HTR-8/SVneo (cell line): ENCODE measurements around the gene PLSCR2.
"Not testable (repeated sequence)": the region's sequence is repeated elsewhere in the genome, so short reads cannot be mapped to it uniquely, and the experiment has no call there.

Source experiments
- DNase-seq: peaks from one replicate; pipeline ENCODE4 v3.0.0; 2011; ENCODE audit warnings: low spot score, mixed read lengths; ENCODE audit not compliant: insufficient read length
- FAIRE-seq: peaks from 2 replicates; lab custom pipeline; 2011; peaks lifted over from hg19 to GRCh38; lab: Jason Lieb, UNC

Gene PLSCR2

DNA sequence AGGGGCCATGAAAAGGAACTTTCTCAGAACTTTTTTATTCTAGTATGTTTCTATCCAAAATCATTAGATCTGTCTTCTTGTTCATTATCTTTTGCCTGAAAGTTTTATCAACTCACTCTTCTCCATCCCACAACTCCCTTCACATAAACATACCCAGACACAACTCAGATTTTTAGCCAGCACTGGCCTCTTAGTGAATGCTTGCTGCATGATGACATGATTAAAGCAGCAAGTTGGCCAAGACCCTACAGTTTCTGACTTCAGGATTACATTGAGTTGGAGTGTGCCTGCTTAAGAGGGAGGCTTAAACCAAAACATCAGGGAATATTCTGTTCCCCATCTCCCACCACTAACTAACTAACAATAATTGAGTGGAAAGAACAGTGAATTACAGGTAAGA, 38.1 kb downstream of the PLSCR2 start:
- FAIRE-seq: no peak
- DNase-seq: no peak

DNA sequence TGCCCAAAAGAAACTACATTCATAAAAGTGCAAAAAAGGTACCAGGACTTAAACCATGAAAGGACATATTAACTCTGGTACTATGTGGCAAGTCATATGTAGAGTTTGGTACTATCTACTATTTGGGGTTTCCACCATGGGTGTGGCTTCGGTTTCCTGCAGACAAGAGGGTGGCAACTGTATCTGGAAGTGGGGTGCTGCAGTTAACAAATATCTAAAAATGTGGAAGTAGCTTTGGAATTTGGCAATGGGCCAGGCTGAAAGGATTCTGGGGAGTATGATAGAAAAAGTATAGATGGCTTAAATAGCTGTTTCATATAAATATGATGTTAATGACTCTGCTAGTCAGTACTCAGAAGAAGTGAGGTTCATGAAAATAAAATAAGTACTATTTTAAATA, 44.0 kb downstream of the PLSCR2 start:
- FAIRE-seq (no peak), DNase-seq (no peak)

DNA sequence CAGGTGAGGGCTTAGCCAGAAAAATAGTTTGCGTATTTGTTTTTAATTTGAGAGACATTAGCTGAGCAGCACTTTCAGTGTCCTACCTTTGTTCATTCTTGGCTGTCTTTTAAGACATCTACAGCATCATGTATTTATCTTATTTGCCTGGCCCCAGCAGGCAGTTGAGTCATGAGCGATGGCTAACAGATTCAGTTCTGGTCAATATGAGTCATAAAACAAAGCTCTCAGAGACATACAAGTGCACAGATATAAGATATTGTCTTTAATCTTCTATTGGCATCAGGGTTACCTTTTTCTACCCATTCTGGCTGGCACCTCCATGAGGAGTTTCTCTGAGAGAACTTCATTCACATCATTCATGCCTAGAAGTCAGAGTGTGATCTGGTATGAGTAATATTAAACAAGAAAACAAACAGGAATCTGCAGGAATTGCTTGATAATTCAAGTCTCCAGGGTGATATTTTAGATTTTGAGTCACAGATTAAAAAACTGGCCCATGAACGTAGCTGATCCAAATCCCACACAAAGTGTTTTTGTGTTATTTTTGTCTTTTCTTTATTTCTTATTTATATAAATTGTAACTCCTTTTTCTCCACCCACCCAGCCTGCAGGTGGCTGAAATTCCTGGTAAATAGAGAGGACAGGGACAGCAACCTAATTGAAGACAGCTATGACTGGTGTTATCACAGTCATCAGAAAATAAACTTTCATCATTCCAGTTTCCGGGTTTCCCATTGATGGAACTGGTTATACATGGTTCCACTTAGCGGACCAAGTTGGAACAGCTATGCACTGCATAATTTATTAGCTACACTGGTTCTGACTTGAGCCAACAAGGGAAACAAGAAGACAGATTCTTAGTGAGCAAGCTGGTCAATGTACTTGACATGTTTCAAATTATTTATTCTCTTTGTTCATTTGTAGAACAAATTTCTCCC, 47.3 kb downstream of the PLSCR2 start:
- DNase-seq: no peak
- FAIRE-seq: no peak

DNA sequence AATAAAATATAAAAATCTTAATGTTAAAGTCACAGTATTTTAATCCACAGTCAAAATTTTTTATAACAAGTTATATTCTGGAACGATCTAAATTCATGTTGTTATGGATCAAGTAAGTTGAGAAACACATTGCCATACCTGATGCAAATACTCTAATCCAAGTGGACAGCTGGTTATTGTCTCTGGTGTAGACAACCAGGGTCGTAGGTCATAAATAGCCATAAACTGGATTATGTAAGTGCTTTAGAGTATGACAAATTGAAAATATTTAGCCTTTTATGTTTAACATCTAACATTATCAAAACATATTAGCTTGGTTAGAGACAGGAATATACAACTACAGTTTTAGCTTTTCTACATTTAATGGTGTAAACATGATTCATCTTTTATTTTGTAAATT, 53.0 kb downstream of the PLSCR2 start:
- DNase-seq (no peak), FAIRE-seq (no peak)

DNA sequence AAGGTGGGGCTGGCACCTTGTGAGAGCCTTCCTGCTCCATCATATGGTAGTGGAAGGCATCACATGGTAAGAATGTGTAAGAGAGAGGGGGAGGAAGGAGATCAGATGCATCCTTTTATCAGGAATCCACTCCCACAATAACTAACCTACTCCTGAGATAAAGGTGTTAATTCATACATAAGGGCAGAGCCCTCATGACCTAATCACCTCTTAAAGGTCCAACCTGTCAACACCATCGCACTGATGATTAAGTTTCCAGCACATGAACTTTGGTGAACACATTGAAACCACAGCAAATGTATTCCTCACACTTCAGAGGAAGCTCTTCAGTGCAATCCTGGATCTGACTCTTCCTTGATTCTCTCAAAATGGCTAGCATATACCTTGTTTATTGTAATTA, 55.4 kb downstream of the PLSCR2 start:
- FAIRE-seq (no peak), DNase-seq (no peak)

DNA sequence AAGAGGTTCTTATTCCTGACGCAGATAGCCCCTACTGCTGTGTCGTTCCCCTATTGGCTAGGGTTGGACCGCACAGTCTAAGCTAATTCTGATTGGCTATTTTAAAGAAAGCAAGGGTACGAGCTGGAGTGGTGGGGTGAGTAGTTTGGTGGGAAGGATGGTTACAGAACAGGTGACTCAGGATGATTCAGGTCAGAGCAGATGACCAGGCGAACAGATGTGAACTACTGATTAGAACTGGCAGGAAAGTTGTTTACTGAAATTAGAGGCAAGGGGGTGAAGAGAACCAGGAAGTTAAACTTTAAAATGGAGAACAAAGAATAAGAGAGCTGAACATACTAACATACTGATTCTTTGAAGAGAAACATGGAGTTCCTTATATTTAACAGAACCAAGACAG, 56.6 kb downstream of the PLSCR2 start:
- not testable (repeated sequence) for FAIRE-seq, DNase-seq

DNA sequence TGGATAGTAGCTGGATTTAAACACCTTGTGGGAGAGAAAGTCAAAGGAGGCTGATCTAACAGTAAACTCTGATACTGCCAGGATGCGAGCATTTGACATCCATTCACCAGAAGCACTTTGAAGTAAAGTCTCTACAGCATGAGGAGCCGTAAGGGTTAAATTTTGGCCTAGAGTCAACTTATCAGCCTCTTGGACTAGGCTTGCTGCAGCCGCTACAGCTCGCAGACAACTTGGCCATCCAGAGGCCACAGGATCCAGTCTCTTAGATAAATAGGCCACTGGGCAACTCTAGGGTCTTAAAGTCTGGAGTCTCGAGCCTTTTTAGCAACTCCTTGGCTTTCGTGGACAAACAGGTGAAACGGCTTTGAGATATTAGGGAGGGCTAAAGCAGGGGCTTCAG, 61.4 kb downstream of the PLSCR2 start:
- FAIRE-seq (no peak), DNase-seq (no peak)

DNA sequence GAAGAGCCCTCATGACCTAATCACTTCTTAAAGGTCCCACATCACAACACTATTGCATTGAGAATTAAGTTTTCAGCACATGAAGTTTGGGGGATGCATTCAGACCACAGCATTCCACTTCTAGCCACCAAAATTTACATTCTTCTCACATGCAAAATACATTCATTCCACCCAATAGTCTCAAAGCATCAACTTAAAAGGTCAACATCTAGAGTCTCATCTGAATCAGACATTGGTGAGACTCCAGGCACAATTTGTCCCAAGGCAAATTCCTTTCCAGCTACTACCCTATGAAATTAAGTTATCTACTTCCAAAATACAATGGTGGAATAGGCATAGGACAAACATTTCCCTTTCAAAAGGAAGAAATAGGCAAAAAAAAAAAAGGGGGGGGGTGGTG, 64.9 kb downstream of the PLSCR2 start:
- FAIRE-seq: no peak

DNA sequence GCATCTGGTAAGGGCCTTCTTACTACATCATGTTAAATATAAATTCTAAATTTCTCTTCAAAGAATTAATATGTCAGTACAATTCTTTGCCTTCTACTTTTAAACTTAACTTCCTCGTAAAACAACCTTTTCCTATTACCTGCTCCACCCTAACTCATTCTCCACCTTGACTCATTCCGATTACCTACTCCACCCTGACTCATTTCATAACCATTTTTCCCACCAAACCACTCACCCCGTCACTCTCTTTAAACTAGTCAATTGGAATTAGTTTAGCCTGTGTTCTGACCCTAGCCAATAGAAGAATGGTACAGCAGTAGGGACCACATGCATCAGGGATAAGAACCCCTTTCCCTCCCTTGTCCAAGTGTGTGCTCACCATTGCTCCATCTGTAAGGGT, 65.6 kb downstream of the PLSCR2 start:
- no peak for FAIRE-seq
- no peak for DNase-seq

More for the DNA sequence above, 64.9 kb downstream of the PLSCR2 start:
- DNase-seq: no peak

DNA sequence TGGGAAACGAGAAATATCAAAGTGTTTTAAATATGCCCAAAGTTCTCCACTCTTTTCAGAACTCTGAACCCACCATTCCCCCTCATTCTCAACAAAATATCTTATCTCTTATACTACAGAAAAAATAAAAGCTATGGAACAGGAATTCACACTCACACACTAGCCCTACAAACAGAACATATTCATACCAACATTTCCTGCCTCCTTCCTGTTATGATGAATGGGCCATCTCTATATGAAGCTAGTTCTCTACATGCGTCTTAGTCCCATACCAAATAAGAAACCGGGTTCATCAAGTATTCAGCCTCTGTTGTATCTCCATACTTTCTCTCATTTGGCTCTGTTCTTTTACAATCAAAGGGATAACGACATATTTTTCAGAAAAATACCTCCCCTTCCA, 72.6 kb downstream of the PLSCR2 start:
- no peak for FAIRE-seq
- no peak for DNase-seq

DNA sequence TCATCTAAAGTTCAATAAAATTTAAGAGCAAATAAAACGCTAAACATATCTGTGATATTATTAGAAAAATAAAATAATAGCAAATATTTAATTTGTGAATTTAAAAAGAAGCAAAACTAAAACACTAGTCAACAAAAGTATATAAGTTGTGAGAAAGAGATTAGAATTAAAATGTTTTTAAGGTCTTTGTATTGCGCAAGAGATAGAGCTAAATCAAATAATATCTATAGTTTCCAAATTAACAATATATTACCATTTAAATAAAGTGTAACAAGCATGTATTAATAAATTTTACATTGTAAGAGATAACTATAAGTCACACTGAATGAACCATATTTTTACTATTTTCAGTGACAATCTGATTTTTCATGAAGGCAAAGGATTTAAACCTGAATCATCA, 74.2 kb downstream of the PLSCR2 start:
- FAIRE-seq (no peak), DNase-seq (no peak)

DNA sequence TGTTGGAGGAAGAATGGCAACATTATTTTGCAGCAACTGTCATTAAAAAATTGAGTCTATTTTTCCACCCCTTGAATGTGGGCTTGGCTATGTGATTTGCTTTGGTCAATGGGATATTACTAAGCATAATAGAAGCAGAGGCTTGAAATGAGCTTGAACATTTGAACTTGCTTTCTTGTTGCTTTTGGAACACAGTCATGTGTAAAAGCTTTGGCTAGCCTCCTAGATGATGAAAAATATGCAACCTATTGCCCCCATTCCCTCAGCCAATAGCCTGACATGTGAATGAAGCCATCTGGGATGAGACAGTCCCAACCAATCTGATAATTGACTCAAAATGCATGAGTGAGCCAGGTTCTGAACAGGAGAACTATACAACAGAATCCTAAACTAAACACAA, 78.4 kb downstream of the PLSCR2 start:
- DNase-seq (no peak), FAIRE-seq (no peak)

DNA sequence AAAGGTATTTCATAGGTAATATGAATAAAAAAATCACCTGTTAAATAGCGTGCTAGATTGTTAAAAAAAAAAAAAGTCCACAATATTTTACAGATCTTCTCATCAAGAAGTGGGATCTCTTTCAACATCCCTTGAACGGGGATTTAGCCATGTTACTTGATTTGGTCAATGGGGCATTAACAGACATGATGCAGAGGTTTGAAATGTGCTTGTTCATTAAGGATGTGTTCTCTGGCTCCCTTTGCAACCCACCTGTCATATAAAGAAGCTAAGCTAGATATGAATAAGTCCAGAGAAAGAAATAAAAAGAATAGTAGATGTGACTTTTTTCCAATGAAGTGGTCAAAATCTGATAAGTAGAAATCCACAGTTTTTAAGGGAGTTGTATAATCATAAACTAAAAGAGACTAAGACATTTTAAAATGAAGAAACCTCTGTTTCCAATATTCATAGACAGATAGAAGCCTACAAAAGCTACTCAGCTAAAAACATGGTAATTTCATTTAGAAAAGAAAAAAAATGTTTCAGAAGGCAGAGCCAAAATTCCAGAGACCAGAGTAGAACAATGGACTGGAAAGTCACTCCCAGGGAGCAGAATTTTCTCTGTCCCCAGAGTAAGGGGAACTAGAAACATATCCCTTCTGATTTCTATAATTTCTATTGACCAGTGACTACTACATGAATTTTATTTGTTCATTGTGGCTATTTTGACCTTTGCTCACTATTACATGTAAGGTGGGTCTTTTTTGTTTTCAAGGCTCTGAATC, 79.2 kb downstream of the PLSCR2 start:
- no peak for FAIRE-seq
- no peak for DNase-seq

DNA sequence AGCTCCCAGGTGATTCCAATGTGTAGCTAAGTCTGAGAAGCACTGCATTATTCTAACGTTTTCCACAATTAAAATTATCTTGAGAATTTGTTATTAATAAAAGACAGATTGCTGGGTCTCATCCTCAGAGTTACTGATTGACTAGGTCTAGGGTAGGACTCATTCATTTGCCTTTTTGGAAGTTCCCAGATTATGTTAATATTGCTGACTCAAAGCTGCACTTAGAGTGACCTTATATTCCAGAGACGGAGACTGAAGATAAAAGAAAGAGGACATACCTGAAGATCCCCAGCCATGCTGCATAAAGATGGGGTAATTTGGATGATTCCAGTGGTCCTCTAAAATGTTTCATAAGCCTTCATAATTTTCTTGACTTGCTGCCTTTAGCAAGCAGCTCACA, 81.8 kb downstream of the PLSCR2 start:
- FAIRE-seq (no peak), DNase-seq (no peak)

DNA sequence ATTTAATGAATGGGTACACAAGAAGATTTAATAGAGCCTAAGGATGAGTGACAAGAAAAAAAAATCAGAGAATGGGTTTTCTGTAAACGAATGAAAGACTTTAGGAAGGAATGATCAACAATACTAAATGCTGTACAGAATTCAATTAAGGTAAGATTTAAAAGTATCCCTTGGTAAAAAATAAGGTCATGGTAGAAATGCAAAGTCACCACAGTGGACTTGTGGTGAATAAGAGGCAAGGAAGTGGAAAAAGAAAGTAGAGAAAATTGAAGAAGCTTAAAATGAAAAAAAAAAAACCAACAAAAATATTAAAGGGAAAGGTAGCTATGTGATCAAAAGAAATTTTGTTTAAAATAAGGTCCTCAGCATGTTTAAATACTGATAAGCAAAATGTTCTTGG, 82.4 kb downstream of the PLSCR2 start:
- DNase-seq: no peak
- FAIRE-seq: no peak

DNA sequence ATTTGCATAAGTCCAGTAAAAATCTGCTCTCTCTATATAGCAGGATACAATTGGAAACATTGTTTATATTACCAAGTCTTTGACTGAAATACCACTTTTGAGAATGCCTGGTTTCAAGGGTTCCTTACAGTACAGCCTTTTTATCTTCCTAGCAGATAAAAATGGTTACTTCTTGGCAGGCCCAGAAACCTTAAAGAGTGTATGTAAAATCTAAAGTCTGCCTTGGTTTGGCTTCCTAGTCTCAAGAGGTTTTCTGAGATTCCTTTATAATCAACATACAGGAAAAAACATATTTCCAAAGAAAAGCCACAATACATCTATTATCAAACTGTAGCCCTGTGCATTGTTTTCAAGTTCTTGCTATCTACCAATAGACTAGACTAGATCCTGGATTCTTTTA, 84.6 kb downstream of the PLSCR2 start:
- DNase-seq: no peak
- FAIRE-seq: no peak
